Right ventricle myocardium inferior (tissue), 1 donor: ENCODE measurements around the gene TERB1. TPM values are rescaled to one million over a fixed set of nuclear protein-coding genes. Genes with fewer than 3 reads are reported as not detected.

Experiments
- ATAC-seq: fragments of 200-7000 bp; cut with Tn5 transposase; one replicate; pipeline ENCODE4 v1.9.1; 2020; ENCODE audit warnings: mild to moderate bottlenecking, moderate library complexity
- DNase-seq: peaks from one replicate; pipeline ENCODE4 v3.0.0; 2021; ENCODE audit errors: missing footprints
- intact Hi-C: fragments of 100-400 bp; cut with DNase I; formaldehyde crosslinking; loops from one replicate; pipeline ENCODE4 v1.11.0; 2022
- total RNA-seq: library from RNA; stranded (reverse); fragmentation: NEBNext Ultra II Directional; extraction: Animal tissue kit (Norgen Biotek cat#: 25700); gene quantifications from one replicate; pipeline ENCODE4 v1.2.1, GENCODE V29; 2021
- donor health status: DM: no; HTN: yes; CAD: no; lungs with severe emphysema.

Gene TERB1
- total RNA-seq, 1 donor from 2014 or later: not detected

DNA sequence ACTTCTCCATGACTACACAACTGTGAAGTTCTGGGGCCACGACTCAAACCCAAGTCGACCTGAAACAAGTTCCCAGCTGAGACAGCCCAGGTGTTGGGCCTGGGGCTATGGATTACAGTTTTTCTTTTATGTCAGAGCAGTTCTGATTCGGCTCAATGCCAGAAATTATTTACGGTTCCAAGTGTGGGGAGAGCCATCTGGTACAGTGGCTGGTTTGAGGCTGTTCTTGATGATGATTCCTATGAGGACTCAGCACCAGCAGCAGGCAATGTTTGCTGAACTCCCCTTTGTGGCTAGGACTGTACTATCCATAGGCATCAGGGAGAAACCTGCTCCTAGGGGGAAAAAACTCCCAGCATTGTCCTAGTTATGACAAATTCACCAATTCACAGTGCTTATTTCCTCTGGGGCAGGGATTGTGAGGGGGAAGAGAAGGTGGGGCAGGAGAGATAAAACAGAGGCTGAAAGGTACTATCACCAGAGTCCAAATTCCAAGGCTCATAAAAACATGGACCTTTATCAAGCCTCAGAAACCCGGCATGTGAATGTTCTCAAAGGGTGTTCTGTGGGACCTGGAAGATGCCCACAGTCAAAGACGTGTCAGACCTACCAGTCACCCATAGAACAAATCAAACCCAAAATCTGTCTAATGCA, 86.6 kb downstream of the TERB1 start:
- DNase-seq (no peak), ATAC-seq (no peak)
- intact Hi-C loops: no loop called here

DNA sequence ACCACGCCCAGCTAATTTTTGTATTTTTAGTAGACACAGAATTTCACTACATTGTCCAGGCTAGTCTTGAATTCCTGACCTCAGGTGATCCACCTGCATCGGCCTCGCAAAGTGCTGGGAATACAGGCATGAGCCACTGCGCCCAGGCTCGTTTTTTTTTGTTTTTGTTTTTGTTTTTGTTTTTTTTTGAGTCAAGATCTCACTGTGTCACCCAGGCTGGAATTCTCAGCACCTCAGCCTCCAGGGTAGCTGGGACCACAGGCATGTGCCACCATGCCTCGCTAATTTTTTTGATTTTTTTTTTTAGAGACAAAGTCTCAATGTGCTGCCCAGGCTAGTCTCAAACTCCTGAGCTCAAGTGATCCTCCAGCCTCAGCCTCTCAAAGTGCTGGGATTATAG, 87.3 kb downstream of the TERB1 start:
- intact Hi-C loops: no loop called here
- no peak for DNase-seq
- no peak for ATAC-seq

DNA sequence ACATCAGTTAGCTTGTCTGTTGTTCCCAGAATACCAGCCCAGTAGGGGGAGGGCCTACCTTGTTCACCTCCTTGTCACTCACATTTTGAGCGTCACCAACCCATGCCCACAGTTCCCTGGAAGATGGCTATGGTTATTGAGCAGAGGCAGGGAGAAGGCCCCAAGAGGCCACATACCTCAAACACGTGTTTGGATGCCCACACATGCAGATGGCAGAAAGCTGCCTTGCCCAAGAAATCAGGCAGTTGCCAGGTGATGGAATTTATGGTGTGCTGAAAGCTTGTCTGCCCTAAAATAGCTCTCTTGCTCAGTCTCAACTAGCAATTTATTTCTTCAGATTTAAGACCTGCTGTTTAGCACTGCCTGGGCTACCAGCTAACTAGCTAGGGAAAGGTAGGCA, 88.3 kb downstream of the TERB1 start:
- ATAC-seq (no peak), DNase-seq (no peak)
- intact Hi-C loops: no loop called here

DNA sequence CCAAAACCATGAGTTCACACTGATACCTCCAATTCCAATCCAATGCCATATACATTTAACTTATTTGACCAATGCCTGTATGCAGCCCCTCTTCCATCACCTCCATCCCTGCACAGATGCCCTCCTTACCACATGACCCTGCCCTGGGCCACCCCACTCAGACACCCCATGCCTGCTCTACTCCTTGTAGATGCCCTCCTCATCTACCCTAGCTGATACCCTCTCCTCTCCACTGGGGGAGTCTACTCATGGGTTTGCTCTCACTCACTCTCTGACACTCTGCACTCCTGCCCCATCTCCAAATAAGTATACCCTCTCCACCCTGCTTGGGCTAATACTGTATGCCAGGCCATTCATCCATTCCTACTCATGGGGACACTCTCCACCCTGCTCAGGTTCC, 88.9 kb downstream of the TERB1 start:
- ATAC-seq (no peak), DNase-seq (no peak)
- intact Hi-C loops: no loop called here

DNA sequence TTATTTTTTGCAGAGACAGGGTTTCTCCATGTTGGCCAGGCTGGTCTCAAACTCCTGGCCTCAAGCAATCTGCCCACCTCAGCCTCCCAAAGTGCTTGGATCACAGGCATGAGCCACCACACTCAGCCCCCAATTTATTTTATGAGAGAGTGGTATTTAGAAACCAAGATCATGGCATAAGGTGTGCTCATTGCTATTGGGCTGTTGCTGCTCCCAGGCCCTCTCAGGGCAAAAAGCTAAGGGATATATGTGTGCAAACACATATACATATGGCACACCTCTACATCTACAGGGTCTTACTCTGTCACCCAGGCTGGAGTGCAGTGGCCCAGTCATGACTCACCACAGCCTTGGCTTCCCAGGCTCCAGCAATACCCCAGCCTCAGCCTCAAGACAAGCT, 89.8 kb downstream of the TERB1 start:
- intact Hi-C loops: no loop called here
- no peak for ATAC-seq
- no peak for DNase-seq

DNA sequence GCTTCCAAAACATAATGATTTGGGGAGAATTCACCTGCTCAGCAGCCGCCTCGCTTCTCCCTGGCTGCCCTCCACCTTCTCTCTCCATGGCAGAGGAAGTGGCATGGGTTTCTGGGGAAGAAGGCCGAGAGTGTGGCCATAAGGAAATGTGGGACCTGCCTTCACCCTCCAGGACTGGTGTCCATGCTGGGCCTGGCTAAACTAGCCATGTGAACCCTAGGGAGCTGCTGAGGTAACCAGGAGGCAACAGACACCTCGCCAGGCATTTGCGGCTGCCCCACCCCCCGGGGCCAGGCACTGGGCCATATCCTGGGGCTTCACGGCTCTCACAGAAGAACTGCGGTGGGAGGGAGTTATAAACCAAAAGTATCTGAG, 94.9 kb downstream of the TERB1 start:
- ATAC-seq (no peak), DNase-seq (no peak)
- intact Hi-C loops: no loop called here

DNA sequence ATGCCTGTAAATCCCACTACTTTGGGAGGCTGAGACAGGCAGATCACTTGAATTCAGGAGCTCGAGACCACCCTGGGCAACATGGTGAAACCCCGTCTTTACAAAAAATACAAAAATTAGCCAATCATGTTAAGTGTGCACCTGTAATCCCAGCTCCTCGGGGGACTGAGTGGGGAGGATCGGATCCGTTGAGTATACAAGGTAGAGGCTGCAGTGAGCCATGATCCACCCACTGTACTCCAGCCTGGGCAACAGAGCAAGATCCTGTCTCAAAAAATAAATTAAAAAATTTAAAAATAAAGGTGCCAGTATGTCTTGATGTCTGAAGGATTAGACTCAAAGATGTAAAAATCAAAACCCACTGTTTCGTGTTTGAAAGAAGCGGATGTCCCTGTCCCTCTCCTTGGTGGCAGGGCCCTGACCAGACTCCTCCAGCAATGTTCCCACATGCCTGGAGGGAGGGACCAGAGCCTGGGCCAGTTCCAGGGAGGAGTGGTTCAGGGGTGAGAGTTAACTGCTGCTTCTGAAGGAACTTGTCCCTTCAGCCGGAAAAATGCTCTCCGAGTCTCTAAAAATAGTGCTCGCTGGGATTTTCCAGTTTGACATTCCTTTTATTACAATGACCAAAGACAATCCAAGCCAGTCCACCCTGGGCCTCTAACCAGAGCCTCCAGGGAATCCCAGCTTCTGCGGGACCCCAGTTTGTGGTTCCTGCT, 95.4 kb downstream of the TERB1 start:
- DNase-seq (peak; percentile 80), ATAC-seq (peak; percentile 83)
- intact Hi-C loops: no loop called here

Other genes starting within 250 kb of the TERB1 start
- 14.7 TPM for gene CKLF, start 249.0 kb downstream of the TERB1 start, total RNA-seq
- gene CMTM1, start 235.1 kb downstream of the TERB1 start, total RNA-seq: 0.92 TPM
- gene CMTM2, start 222.1 kb downstream of the TERB1 start, total RNA-seq: 0.35 TPM
- 11.8 TPM for gene CMTM3, start 196.9 kb downstream of the TERB1 start, total RNA-seq
- gene CMTM4, start 104.8 kb downstream of the TERB1 start, total RNA-seq: 10.9 TPM
- 76.6 TPM for gene DYNC1LI2, start 50.0 kb downstream of the TERB1 start, total RNA-seq
- 32.4 TPM for gene NAE1, start 29.4 kb upstream of the TERB1 start, total RNA-seq
- not detected for gene CA7, start 42.8 kb upstream of the TERB1 start, total RNA-seq
- gene PDP2, start 78.9 kb upstream of the TERB1 start, total RNA-seq: 3.1 TPM
- 0.16 TPM for gene CDH16, start 117.3 kb upstream of the TERB1 start, total RNA-seq
- 84.3 TPM for gene RRAD, start 124.0 kb upstream of the TERB1 start, total RNA-seq
- gene CIAO2B, start 132.8 kb upstream of the TERB1 start, total RNA-seq: 127 TPM
- gene CES2, start 133.9 kb upstream of the TERB1 start, total RNA-seq: 126 TPM
- 0.78 TPM for gene CES3, start 159.7 kb upstream of the TERB1 start, total RNA-seq
- 4.6 TPM for gene CES4A, start 187.0 kb upstream of the TERB1 start, total RNA-seq
- gene CBFB, start 227.6 kb upstream of the TERB1 start, total RNA-seq: 22.0 TPM